ENCODE results near the gene TMEM258.

- TF ChIP-seq PBX2 (CRISPR knock-in tag; IDR thresholded peaks at IDR 0.05; ENCODE audit: low read depth) (no peak), PBX2 (tag; conservative IDR thresholded peaks at IDR 0.05; ENCODE audit: low read depth) (no peak), CTCF (IDR thresholded peaks at IDR 0.05 in 2 of 3, conservative IDR thresholded peaks at IDR 0.05 in 1 of 3; ENCODE audit: insufficient read depth in 2 of 3, low read depth in 1 of 3, low read length in 3 of 3) (no peak), IRF1 (CRISPR knock-in tag; IDR thresholded peaks at IDR 0.05; ENCODE audit: borderline replicate concordance) (no peak), DNMT1 (IDR thresholded peaks at IDR 0.05) (no peak), HMGN3 (IDR thresholded peaks at IDR 0.05; ENCODE audit: borderline replicate concordance, extremely low read depth, insufficient read length, low read depth, low read length) (no peak), ZBTB5 (IDR thresholded peaks at IDR 0.05) (no peak), SNRNP70 (optimal IDR thresholded peaks at IDR 0.05; ENCODE audit: low read depth, low read length) (no peak), HMG20B (CRISPR knock-in tag; IDR thresholded peaks at IDR 0.05) (no peak)
Observed at GRCh38 chr11:61756147-61756451, 36.3 kb downstream of the TMEM258 start.

Measured in K562 (cell line).